HEK293 (cell line): ENCODE results near the gene PEX10.

Source experiments
- SP2 ChIP-seq: fragments of 450-650 bp; formaldehyde crosslinking; IDR thresholded peaks from 2 replicates; pipeline ENCODE4 v1.5.1; 2016; ENCODE audit warnings: missing biosample characterization, missing genetic modification characterization
- YY1 ChIP-seq: fragments of 450-650 bp; formaldehyde crosslinking; IDR thresholded peaks from 2 replicates; pipeline ENCODE4 v1.5.1; 2018; ENCODE audit warnings: missing biosample characterization, missing genetic modification characterization
- ZBTB7A ChIP-seq: fragments of 450-650 bp; formaldehyde crosslinking; IDR thresholded peaks from 2 replicates; pipeline ENCODE4 v1.5.1; 2016; ENCODE audit warnings: low read depth, missing biosample characterization, missing genetic modification characterization
- ZBTB8A ChIP-seq: fragments of 450-650 bp; formaldehyde crosslinking; IDR thresholded peaks from 2 replicates; pipeline ENCODE4 v1.5.1; 2016; ENCODE audit warnings: missing biosample characterization, missing genetic modification characterization
- ZNF169 ChIP-seq: fragments of 450-650 bp; formaldehyde crosslinking; IDR thresholded peaks from 2 replicates; pipeline ENCODE4 v1.5.1; 2016; ENCODE audit warnings: missing biosample characterization, missing genetic modification characterization
- TF ChIP-seq, protein P1 (sequence below): fragments of 450-650 bp; formaldehyde crosslinking; IDR thresholded peaks from 2 replicates; pipeline ENCODE4 v1.5.1; 2016; ENCODE audit warnings: missing biosample characterization, missing genetic modification characterization
- TF ChIP-seq, protein P2 (sequence below): fragments of 450-650 bp; formaldehyde crosslinking; IDR thresholded peaks from 2 replicates; pipeline ENCODE4 v1.5.1; 2016; ENCODE audit warnings: missing biosample characterization, missing genetic modification characterization
- TF ChIP-seq, protein P3 (sequence below): fragments of 450-650 bp; formaldehyde crosslinking; IDR thresholded peaks from 2 replicates; pipeline ENCODE4 v1.5.1; 2016; ENCODE audit warnings: missing biosample characterization, missing genetic modification characterization
- TF ChIP-seq, protein P4 (sequence below): fragments of 450-650 bp; formaldehyde crosslinking; IDR thresholded peaks from 2 replicates; pipeline ENCODE4 v1.5.1; 2016; ENCODE audit warnings: missing biosample characterization, missing genetic modification characterization
- TF ChIP-seq, protein P5 (sequence below): fragments of 450-650 bp; formaldehyde crosslinking; IDR thresholded peaks from 2 replicates; pipeline ENCODE4 v1.5.1; 2016; ENCODE audit warnings: missing biosample characterization, missing genetic modification characterization
- TF ChIP-seq, protein P6 (sequence below): fragments of 450-650 bp; IDR thresholded peaks from 2 replicates; pipeline ENCODE4 v1.5.1; 2018; ENCODE audit warnings: missing biosample characterization, missing genetic modification characterization

DNA sequence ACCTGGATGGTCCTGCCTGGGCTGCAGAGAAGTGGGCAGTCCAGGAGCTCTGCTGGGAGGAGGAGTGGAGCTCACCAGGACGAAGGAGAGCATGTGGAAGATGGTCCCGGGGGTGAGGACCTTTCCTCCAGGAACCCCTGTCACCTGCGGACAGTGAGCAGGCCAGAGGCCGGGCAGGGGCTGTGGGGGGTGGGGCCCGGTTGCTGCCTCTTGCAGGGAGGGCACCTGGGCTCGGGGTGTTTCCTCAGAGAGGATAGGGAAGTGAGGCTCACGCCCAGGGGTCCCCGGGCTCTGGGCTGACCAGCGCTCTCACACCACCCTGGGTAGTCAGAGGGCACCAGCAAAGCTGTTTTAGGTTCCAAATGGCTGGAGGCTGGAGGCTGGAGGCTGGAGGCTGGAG, 22.7 kb upstream of the PEX10 start:
- TF ChIP-seq, protein P1, sequence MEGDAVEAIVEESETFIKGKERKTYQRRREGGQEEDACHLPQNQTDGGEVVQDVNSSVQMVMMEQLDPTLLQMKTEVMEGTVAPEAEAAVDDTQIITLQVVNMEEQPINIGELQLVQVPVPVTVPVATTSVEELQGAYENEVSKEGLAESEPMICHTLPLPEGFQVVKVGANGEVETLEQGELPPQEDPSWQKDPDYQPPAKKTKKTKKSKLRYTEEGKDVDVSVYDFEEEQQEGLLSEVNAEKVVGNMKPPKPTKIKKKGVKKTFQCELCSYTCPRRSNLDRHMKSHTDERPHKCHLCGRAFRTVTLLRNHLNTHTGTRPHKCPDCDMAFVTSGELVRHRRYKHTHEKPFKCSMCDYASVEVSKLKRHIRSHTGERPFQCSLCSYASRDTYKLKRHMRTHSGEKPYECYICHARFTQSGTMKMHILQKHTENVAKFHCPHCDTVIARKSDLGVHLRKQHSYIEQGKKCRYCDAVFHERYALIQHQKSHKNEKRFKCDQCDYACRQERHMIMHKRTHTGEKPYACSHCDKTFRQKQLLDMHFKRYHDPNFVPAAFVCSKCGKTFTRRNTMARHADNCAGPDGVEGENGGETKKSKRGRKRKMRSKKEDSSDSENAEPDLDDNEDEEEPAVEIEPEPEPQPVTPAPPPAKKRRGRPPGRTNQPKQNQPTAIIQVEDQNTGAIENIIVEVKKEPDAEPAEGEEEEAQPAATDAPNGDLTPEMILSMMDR: no peak
- TF ChIP-seq, protein P2, sequence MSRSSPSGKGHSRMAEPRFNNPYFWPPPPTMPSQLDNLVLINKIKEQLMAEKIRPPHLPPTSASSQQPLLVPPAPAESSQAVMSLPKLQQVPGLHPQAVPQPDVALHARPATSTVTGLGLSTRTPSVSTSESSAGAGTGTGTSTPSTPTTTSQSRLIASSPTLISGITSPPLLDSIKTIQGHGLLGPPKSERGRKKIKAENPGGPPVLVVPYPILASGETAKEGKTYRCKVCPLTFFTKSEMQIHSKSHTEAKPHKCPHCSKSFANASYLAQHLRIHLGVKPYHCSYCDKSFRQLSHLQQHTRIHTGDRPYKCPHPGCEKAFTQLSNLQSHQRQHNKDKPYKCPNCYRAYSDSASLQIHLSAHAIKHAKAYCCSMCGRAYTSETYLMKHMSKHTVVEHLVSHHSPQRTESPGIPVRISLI (tag by site-specific recombination): no peak
- no peak for TF ChIP-seq YY1 (tag by site-specific recombination)
- TF ChIP-seq, protein P3, sequence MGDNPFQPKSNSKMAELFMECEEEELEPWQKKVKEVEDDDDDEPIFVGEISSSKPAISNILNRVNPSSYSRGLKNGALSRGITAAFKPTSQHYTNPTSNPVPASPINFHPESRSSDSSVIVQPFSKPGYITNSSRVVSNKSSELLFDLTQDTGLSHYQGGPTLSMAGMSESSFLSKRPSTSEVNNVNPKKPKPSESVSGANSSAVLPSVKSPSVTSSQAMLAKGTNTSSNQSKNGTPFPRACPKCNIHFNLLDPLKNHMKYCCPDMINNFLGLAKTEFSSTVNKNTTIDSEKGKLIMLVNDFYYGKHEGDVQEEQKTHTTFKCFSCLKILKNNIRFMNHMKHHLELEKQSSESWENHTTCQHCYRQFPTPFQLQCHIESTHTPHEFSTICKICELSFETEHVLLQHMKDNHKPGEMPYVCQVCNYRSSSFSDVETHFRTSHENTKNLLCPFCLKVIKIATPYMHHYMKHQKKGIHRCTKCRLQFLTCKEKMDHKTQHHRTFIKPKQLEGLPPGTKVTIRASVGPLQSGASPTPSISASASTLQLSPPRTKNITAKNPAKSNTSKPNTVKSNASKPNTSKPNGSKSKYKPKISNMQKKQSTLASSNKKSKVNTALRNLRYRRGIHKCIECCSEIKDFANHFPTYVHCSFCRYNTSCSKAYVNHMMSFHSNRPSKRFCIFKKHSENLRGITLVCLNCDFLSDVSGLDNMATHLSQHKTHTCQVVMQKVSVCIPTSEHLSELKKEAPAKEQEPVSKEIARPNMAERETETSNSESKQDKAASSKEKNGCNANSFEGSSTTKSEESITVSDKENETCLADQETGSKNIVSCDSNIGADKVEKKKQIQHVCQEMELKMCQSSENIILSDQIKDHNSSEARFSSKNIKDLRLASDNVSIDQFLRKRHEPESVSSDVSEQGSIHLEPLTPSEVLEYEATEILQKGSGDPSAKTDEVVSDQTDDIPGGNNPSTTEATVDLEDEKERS (tag by site-specific recombination): no peak
- TF ChIP-seq SP2: no peak
- TF ChIP-seq, protein P4, sequence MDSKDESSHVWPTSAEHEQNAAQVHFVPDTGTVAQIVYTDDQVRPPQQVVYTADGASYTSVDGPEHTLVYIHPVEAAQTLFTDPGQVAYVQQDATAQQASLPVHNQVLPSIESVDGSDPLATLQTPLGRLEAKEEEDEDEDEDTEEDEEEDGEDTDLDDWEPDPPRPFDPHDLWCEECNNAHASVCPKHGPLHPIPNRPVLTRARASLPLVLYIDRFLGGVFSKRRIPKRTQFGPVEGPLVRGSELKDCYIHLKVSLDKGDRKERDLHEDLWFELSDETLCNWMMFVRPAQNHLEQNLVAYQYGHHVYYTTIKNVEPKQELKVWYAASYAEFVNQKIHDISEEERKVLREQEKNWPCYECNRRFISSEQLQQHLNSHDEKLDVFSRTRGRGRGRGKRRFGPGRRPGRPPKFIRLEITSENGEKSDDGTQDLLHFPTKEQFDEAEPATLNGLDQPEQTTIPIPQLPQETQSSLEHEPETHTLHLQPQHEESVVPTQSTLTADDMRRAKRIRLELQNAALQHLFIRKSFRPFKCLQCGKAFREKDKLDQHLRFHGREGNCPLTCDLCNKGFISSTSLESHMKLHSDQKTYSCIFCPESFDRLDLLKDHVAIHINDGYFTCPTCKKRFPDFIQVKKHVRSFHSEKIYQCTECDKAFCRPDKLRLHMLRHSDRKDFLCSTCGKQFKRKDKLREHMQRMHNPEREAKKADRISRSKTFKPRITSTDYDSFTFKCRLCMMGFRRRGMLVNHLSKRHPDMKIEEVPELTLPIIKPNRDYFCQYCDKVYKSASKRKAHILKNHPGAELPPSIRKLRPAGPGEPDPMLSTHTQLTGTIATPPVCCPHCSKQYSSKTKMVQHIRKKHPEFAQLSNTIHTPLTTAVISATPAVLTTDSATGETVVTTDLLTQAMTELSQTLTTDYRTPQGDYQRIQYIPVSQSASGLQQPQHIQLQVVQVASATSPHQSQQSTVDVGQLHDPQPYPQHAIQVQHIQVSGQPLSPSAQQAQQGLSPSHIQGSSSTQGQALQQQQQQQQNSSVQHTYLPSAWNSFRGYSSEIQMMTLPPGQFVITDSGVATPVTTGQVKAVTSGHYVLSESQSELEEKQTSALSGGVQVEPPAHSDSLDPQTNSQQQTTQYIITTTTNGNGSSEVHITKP (tag by site-specific recombination): no peak
- no peak for TF ChIP-seq ZBTB7A (tag by site-specific recombination)
- TF ChIP-seq, protein P5, sequence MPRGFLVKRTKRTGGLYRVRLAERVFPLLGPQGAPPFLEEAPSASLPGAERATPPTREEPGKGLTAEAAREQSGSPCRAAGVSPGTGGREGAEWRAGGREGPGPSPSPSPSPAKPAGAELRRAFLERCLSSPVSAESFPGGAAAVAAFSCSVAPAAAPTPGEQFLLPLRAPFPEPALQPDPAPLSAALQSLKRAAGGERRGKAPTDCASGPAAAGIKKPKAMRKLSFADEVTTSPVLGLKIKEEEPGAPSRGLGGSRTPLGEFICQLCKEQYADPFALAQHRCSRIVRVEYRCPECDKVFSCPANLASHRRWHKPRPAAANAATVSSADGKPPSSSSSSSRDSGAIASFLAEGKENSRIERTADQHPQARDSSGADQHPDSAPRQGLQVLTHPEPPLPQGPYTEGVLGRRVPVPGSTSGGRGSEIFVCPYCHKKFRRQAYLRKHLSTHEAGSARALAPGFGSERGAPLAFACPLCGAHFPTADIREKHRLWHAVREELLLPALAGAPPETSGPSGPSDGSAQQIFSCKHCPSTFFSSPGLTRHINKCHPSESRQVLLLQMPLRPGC (tag by site-specific recombination): no peak
- TF ChIP-seq, protein P6, sequence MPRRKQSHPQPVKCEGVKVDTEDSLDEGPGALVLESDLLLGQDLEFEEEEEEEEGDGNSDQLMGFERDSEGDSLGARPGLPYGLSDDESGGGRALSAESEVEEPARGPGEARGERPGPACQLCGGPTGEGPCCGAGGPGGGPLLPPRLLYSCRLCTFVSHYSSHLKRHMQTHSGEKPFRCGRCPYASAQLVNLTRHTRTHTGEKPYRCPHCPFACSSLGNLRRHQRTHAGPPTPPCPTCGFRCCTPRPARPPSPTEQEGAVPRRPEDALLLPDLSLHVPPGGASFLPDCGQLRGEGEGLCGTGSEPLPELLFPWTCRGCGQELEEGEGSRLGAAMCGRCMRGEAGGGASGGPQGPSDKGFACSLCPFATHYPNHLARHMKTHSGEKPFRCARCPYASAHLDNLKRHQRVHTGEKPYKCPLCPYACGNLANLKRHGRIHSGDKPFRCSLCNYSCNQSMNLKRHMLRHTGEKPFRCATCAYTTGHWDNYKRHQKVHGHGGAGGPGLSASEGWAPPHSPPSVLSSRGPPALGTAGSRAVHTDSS (tag by site-specific recombination): no peak
- no peak for TF ChIP-seq ZBTB8A (tag by site-specific recombination)
- no peak for TF ChIP-seq ZNF169 (tag by site-specific recombination)
